Measurements from ENCODE around the gene DEFB129.
"Not testable (repeated sequence)": the region's sequence is repeated elsewhere in the genome, so short reads cannot be mapped to it uniquely, and the experiment has no call there.

DEFB129 gene

GRCh38 chr20:217266-217665 is 9.8 kb upstream of the DEFB129 start:
- Histone ChIP-seq H3K9ac (ENCODE audit: low read depth, low read length) (no peak overlapping the region), H3K27me3 (ENCODE audit: insufficient read depth, low read length) (peaks cover 71% of the 10 kb centered on the region), H3K36me3 (ENCODE audit: insufficient read depth, low read length) (no peaks in the 10 kb centered on the region), H3K4me3 (ENCODE audit: low read length) (no peak overlapping the region), H3K27ac (ENCODE audit: low read depth, low read length) (no peak overlapping the region), H3K4me1 (ENCODE audit: insufficient read depth, low read length) (no peaks in the 10 kb centered on the region), H3K9me3 (ENCODE audit: insufficient read depth, low read depth, low read length) (no peaks in the 10 kb centered on the region)
- WGBS = no CpG with 5 or more reads among the region's 1 CpG

- Histone ChIP-seq H3K9me3 (ENCODE audit: insufficient read depth, low read depth, low read length) (no peaks in the 10 kb centered on the region), H3K36me3 (ENCODE audit: insufficient read depth, low read length) (no peaks in the 10 kb centered on the region), H3K9ac (ENCODE audit: low read depth, low read length) (no peak overlapping the region), H3K4me3 (ENCODE audit: low read length) (no peak overlapping the region), H3K27ac (ENCODE audit: low read depth, low read length) (no peak overlapping the region), H3K27me3 (ENCODE audit: insufficient read depth, low read length) (peaks cover 72% of the 10 kb centered on the region), H3K4me1 (ENCODE audit: insufficient read depth, low read length) (no peaks in the 10 kb centered on the region)
- 5% methylated on average over 1 of the region's 1 CpG for WGBS
These were observed 7.6 kb upstream of the DEFB129 start for GRCh38 chr20:219290-220115.

GRCh38 chr20:221258-221830 is 5.7 kb upstream of the DEFB129 start:
- Histone ChIP-seq H3K4me3 (ENCODE audit: low read length) (no peak overlapping the region), H3K27ac (ENCODE audit: low read depth, low read length) (no peak overlapping the region), H3K4me1 (ENCODE audit: insufficient read depth, low read length) (no peaks in the 10 kb centered on the region), H3K9me3 (ENCODE audit: insufficient read depth, low read depth, low read length) (no peaks in the 10 kb centered on the region), H3K27me3 (ENCODE audit: insufficient read depth, low read length) (peaks cover 65% of the 10 kb centered on the region), H3K9ac (ENCODE audit: low read depth, low read length) (no peak overlapping the region), H3K36me3 (ENCODE audit: insufficient read depth, low read length) (no peaks in the 10 kb centered on the region)
- WGBS = 82% methylated on average over 1 of the region's 1 CpG

- not testable (repeated sequence) for H3K4me3 ChIP-seq (ENCODE audit: low read length); H3K9ac ChIP-seq (ENCODE audit: low read depth, low read length); H3K4me1 ChIP-seq (ENCODE audit: insufficient read depth, low read length); H3K36me3 ChIP-seq (ENCODE audit: insufficient read depth, low read length); H3K27ac ChIP-seq (ENCODE audit: low read depth, low read length); H3K9me3 ChIP-seq (ENCODE audit: insufficient read depth, low read depth, low read length)
- peaks cover 44% of the 10 kb centered on the region for H3K27me3 ChIP-seq (ENCODE audit: insufficient read depth, low read length)
- WGBS = 88% methylated on average over 2 of the region's 3 CpGs
These were observed 1.2 kb upstream of the DEFB129 start for GRCh38 chr20:225879-226278.

GRCh38 chr20:227439-228105 is 514 bp downstream of the DEFB129 start:
- H3K9me3 ChIP-seq (ENCODE audit: insufficient read depth, low read depth, low read length) = no peaks in the 10 kb centered on the region
- WGBS = 94% methylated on average over 3 of the region's 3 CpGs
- H3K27me3 ChIP-seq (ENCODE audit: insufficient read depth, low read length) = peaks cover 37% of the 10 kb centered on the region
- H3K36me3 ChIP-seq (ENCODE audit: insufficient read depth, low read length) = no peaks in the 10 kb centered on the region
- no peak overlapping the region for H3K9ac ChIP-seq (ENCODE audit: low read depth, low read length)
- H3K4me1 ChIP-seq (ENCODE audit: insufficient read depth, low read length) = no peaks in the 10 kb centered on the region
- no peak overlapping the region for H3K4me3 ChIP-seq (ENCODE audit: low read length)
- no peak overlapping the region for H3K27ac ChIP-seq (ENCODE audit: low read depth, low read length)

- no peaks in the 10 kb centered on the region for H3K4me1 ChIP-seq (ENCODE audit: insufficient read depth, low read length)
- H3K36me3 ChIP-seq (ENCODE audit: insufficient read depth, low read length) = no peaks in the 10 kb centered on the region
- H3K27me3 ChIP-seq (ENCODE audit: insufficient read depth, low read length) = peaks cover 48% of the 10 kb centered on the region
- H3K4me3 ChIP-seq (ENCODE audit: low read length) = no peak overlapping the region
- no peaks in the 10 kb centered on the region for H3K9me3 ChIP-seq (ENCODE audit: insufficient read depth, low read depth, low read length)
- no peak overlapping the region for H3K9ac ChIP-seq (ENCODE audit: low read depth, low read length)
- no peak overlapping the region for H3K27ac ChIP-seq (ENCODE audit: low read depth, low read length)
- 73% methylated on average over 1 of the region's 1 CpG for WGBS
These were observed 8.8 kb downstream of the DEFB129 start for GRCh38 chr20:235891-236290.

GRCh38 chr20:237489-237888 is 10.4 kb downstream of the DEFB129 start:
- no peak overlapping the region for H3K4me3 ChIP-seq (ENCODE audit: low read length)
- 83% methylated on average over 4 of the region's 4 CpGs for WGBS

GRCh38 chr20:237929-238328 is 10.9 kb downstream of the DEFB129 start:
- Histone ChIP-seq H3K9me3 (ENCODE audit: insufficient read depth, low read depth, low read length) (no peaks in the 10 kb centered on the region), H3K27ac (ENCODE audit: low read depth, low read length) (no peak overlapping the region), H3K27me3 (ENCODE audit: insufficient read depth, low read length) (peaks cover 60% of the 10 kb centered on the region), H3K4me1 (ENCODE audit: insufficient read depth, low read length) (no peaks in the 10 kb centered on the region), H3K4me3 (ENCODE audit: low read length) (no peak overlapping the region), H3K9ac (ENCODE audit: low read depth, low read length) (no peak overlapping the region), H3K36me3 (ENCODE audit: insufficient read depth, low read length) (no peaks in the 10 kb centered on the region)
- WGBS = 94% methylated on average over 3 of the region's 3 CpGs

More at GRCh38 chr20:237489-237888, 10.4 kb downstream of the DEFB129 start:
- Histone ChIP-seq H3K36me3 (ENCODE audit: insufficient read depth, low read length) (no peaks in the 10 kb centered on the region), H3K27ac (ENCODE audit: low read depth, low read length) (no peak overlapping the region), H3K9me3 (ENCODE audit: insufficient read depth, low read depth, low read length) (no peaks in the 10 kb centered on the region), H3K27me3 (ENCODE audit: insufficient read depth, low read length) (peaks cover 60% of the 10 kb centered on the region), H3K9ac (ENCODE audit: low read depth, low read length) (no peak overlapping the region), H3K4me1 (ENCODE audit: insufficient read depth, low read length) (no peaks in the 10 kb centered on the region)

GRCh38 chr20:242905-243304 is 15.8 kb downstream of the DEFB129 start:
- no peaks in the 10 kb centered on the region for H3K9me3 ChIP-seq (ENCODE audit: insufficient read depth, low read depth, low read length)
- H3K4me3 ChIP-seq (ENCODE audit: low read length) = no peak overlapping the region
- H3K4me1 ChIP-seq (ENCODE audit: insufficient read depth, low read length) = no peaks in the 10 kb centered on the region
- WGBS = 90% methylated on average over 2 of the region's 2 CpGs
- H3K27me3 ChIP-seq (ENCODE audit: insufficient read depth, low read length) = peaks cover 86% of the 10 kb centered on the region
- no peak overlapping the region for H3K27ac ChIP-seq (ENCODE audit: low read depth, low read length)
- no peaks in the 10 kb centered on the region for H3K36me3 ChIP-seq (ENCODE audit: insufficient read depth, low read length)
- no peak overlapping the region for H3K9ac ChIP-seq (ENCODE audit: low read depth, low read length)

- WGBS = 0% methylated on average over 1 of the region's 2 CpGs
- H3K36me3 ChIP-seq (ENCODE audit: insufficient read depth, low read length) = no peaks in the 10 kb centered on the region
- peaks cover 9% of the 10 kb centered on the region for H3K4me1 ChIP-seq (ENCODE audit: insufficient read depth, low read length)
- H3K4me3 ChIP-seq (ENCODE audit: low read length) = no peak overlapping the region
- peaks cover 96% of the 10 kb centered on the region for H3K27me3 ChIP-seq (ENCODE audit: insufficient read depth, low read length)
- H3K27ac ChIP-seq (ENCODE audit: low read depth, low read length) = no peak overlapping the region
- H3K9ac ChIP-seq (ENCODE audit: low read depth, low read length) = no peak overlapping the region
- peaks cover 5% of the 10 kb centered on the region; the same call in 1 of the 2 replicates for H3K9me3 ChIP-seq (ENCODE audit: insufficient read depth, low read depth, low read length)
These were observed 24.3 kb downstream of the DEFB129 start for GRCh38 chr20:251354-251753.

GRCh38 chr20:252801-253200 is 25.7 kb downstream of the DEFB129 start:
- Histone ChIP-seq H3K9me3 (ENCODE audit: insufficient read depth, low read depth, low read length) (peaks cover 5% of the 10 kb centered on the region; the same call in 1 of the 2 replicates), H3K27ac (ENCODE audit: low read depth, low read length) (no peak overlapping the region), H3K27me3 (ENCODE audit: insufficient read depth, low read length) (peaks cover 96% of the 10 kb centered on the region), H3K4me1 (ENCODE audit: insufficient read depth, low read length) (peaks cover 9% of the 10 kb centered on the region), H3K9ac (ENCODE audit: low read depth, low read length) (no peak overlapping the region), H3K36me3 (ENCODE audit: insufficient read depth, low read length) (no peaks in the 10 kb centered on the region), H3K4me3 (ENCODE audit: low read length) (no peak overlapping the region)
- WGBS = 68% methylated on average over 2 of the region's 2 CpGs

All from HUES64 (cell line).